Bone marrow (tissue), 2 donors: ENCODE results near the gene HPDL.

Experiments
- DNase-seq, 2 donors: peaks; one replicate each; lab custom pipeline; 2025; lab: John Stamatoyannopoulos, UW

HPDL gene

GRCh38 chr1:45351508-45351907 lies 24.8 kb downstream of the HPDL start:
- DNase-seq, result no peak

- no peak for DNase-seq
Observed at GRCh38 chr1:45353685-45354084, 27.0 kb downstream of the HPDL start.

DNA sequence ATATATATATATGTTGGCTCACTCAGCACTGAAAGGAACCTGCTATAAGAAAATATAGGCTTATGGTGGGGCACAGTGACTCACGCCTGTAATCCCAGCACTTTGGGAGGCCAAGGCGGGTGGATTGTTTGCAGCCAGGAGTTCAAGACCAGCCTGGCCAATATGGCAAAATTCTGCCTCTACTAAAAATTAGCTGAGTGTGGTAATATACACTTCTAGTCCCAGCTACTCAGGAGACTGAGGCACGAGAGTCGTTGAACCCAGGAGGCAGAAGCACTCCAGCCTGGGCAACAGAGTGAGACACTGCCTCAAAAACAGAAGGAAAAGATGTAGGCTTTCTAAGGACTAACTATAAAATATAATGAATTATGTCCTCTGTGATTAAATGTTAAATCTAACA lies 28.1 kb downstream of the HPDL start:
- no peak for DNase-seq

GRCh38 chr1:45355683-45356082 lies 29.0 kb downstream of the HPDL start:
- DNase-seq, result no peak

- DNase-seq, result no peak
Observed at GRCh38 chr1:45356186-45356585, 29.5 kb downstream of the HPDL start.

DNA sequence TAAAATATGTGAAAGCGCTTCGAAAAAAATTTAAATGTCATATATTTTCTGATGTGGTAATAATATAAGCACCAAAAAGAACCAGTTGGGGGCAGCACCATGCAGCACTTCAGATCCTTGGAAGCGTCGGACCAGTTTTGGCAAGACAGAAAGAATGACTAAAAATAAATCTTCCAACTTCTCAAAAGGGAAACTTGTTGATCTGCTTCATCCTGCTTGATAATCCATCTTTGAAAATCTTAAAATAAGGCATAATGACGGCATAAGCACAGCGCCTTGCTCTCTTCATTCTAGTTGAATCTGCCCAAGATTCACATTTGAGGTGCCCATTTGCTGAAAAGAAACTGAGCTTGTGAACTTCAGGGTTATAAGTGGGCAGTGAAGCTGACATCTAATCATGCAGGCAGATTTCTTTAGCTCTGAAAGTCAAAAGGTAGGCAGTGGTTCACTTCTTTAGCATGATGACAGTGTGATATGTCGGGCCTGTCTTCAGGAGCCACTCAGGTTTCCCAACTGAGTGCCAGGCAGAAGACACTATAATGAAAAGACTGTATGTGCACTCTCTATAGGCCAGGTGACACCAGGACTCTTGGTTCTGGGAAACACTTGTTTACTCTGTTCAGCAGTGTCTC lies 33.3 kb downstream of the HPDL start:
- peak in 1 of 2 donors; percentile 71 for DNase-seq

- DNase-seq, result peak in 1 of 2 donors; percentile 10
Observed at GRCh38 chr1:45360981-45361380, 34.3 kb downstream of the HPDL start.

DNA sequence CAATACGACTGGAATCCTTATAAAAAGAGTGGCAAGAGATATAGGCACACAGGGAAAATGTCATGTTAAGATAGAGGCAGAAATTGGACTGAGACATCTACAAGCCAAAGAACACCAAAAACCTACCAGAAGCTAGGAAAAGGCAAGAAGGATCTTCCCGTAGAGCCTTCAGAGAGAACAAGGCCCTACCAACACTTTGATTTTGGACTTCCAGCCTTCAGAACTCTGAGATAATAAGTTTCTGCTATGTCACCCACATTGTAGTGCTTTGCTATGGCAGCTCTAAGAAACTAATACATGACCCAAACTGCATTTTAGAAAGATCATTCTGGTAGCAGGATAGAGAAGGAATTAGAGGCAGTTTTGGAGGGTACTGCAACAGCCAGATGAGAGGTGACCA lies 37.6 kb downstream of the HPDL start:
- no peak for DNase-seq

DNA sequence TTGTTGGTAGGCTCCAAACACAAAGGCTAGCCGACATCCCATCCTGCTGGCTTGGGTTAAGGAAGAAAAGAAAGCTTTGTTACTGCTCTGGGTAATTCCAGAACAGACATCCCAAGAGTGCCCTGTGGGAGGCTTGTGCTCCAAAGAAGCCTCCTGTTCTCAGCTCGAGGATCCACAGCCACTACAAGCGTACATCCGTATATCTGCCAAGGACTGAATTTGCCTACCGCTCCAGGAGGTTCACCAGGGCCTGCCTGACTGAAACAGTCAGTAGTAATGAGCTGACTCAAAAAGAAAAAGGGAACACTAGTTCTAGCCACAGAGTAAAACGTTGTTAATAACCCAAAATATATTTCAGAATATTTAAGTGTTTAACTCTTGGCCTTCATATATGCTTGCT lies 38.4 kb downstream of the HPDL start:
- DNase-seq, result no peak

GRCh38 chr1:45370575-45370974 lies 43.9 kb downstream of the HPDL start:
- no peak for DNase-seq

GRCh38 chr1:45373573-45373972 lies 46.9 kb downstream of the HPDL start:
- peak in 1 of 2 donors; percentile 20 for DNase-seq

DNA sequence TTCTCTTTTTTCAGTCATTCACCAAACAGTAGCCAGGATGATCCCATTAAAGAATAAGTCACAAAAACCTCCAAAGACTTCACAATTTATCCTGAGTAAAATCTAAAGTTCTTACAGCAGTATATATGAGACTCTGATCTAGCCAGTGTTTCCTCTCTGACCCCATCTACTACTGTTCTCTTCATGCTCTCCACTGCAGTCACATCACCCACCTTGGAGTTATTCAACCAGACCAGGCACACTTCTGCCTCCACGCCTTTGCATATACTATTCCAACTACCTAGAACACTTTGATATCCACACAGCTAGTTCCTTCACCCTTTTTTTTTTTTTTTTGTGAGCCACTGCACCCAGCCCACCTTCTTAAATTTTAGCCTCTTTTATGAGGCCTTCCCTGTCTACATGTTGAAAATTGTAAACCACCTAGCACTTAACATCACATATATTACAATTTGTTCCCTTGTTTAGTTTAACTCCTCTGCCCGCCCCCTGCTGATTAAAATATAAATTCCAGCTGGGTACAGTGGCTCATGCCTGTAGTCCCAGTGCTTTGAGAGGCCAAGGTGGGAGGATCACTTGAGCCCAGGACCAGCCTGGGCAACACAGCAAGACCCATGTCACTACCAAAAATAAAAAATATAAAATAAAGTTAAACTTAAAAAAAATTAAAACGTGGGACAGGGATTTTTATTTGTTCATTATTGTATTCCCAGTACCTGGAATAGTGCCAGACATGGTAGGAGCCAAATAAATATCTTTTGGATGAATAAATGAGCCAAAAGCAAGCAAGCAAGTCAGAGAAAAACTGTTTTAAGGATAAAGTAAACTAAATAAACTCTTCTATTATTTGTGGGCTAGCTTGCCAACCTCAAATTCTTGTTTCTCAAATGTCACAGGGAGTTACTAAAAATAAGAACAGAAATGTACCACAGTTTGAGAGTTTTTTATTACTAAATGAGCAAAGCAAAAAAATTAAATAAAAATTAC lies 48.7 kb downstream of the HPDL start:
- no peak for DNase-seq

GRCh38 chr1:45378184-45378583 lies 51.5 kb downstream of the HPDL start:
- no peak for DNase-seq
